Left ventricle myocardium inferior (tissue), 1 donor: ENCODE measurements around the gene FSHR. TPM values are rescaled to one million over a fixed set of nuclear protein-coding genes. Genes with fewer than 3 reads are reported as not detected.

Source experiments
- DNase-seq: peaks from one replicate; pipeline ENCODE4 v3.0.0-alpha.2; 2020
- H3K27ac ChIP-seq: fragments of 200-600 bp; replicated peaks from 2 replicates; pipeline ENCODE4 v1.8.0; 2021
- H3K27me3 ChIP-seq: fragments of 200-600 bp; 2 replicates; pipeline ENCODE4 v1.8.0; 2021; ENCODE audit warnings: low read depth
- H3K36me3 ChIP-seq: fragments of 200-600 bp; 2 replicates; pipeline ENCODE4 v1.8.0; 2021
- H3K4me1 ChIP-seq: fragments of 200-600 bp; 2 replicates; pipeline ENCODE4 v1.8.0; 2021
- H3K4me3 ChIP-seq: fragments of 200-600 bp; 2 replicates; pipeline ENCODE4 v1.8.0; 2021; ENCODE audit warnings: mild to moderate bottlenecking, moderate library complexity
- H3K9me3 ChIP-seq: fragments of 200-600 bp; replicated peaks from 2 replicates; pipeline ENCODE4 v1.8.0; 2021
- CTCF ChIP-seq: fragments of 200-600 bp; IDR thresholded peaks from 2 replicates; pipeline ENCODE4 v1.8.0; 2021; ENCODE audit warnings: antibody characterized with exemption, mild to moderate bottlenecking, borderline replicate concordance
- intact Hi-C: fragments of 100-400 bp; cut with micrococcal nuclease; formaldehyde crosslinking; loops from one replicate; pipeline ENCODE4 v1.11.0; 2022
- total RNA-seq: library from RNA; stranded (reverse); fragmentation: NEBNext Ultra II Directional; extraction: Animal tissue kit (Norgen Biotek cat#: 25700); gene quantifications from one replicate; pipeline ENCODE4 v1.2.1, GENCODE V29; 2021
- donor health status: DM: no; HTN: yes; CAD: no; lungs with severe emphysema.

The FSHR gene
- total RNA-seq, 1 donor from 2014 or later: not detected

GRCh38 chr2:49045083-49045482, 109.2 kb downstream of the FSHR start:
- Histone ChIP-seq H3K4me1 (peaks cover 6% of the 10 kb centered on the region), H3K27me3 (peaks cover 3% of the 10 kb centered on the region), H3K9me3 (no peaks in the 10 kb centered on the region), H3K4me3 (no peak overlapping the region), H3K36me3 (no peaks in the 10 kb centered on the region), H3K27ac (no peak overlapping the region)
- TF ChIP-seq CTCF: no peak
- no peak for DNase-seq
- intact Hi-C loops: no loop called here

- Histone ChIP-seq H3K9me3 (no peaks in the 10 kb centered on the region), H3K36me3 (no peaks in the 10 kb centered on the region), H3K27me3 (peaks cover 3% of the 10 kb centered on the region), H3K4me3 (no peak overlapping the region), H3K27ac (no peak overlapping the region), H3K4me1 (peaks cover 6% of the 10 kb centered on the region)
- DNase-seq: no peak
- TF ChIP-seq CTCF: peak; percentile 55
- intact Hi-C loops: no loop called here
Observed at GRCh38 chr2:49044350-49045079, 109.8 kb downstream of the FSHR start.

DNA sequence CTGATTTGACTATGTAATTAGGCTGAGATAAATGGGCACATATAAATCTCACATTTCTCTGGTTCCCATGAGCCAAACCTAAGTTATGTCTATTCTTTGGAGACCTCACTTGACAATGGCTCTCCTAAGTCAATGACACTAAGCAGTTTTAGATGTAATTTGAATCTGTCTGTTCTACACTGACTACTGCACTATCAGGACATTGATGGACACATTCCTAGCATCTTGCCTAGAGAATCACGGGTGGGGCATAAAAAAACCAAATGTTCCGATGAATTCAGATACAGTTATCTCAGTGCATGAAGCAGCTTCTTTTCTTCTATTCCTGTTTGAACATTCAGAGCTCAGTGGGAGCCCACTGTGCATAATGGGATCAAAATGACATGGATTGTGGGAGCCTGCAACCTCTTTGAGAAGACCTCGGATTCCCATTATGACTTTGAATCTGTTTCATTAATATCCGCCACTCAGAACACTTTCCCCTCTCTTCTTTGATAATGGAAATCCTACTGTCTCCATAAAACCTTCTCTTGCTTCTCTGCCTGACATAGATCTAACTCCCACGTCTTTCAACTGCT, 110.8 kb downstream of the FSHR start:
- Histone ChIP-seq H3K27me3 (no peaks in the 10 kb centered on the region), H3K4me1 (peaks cover 6% of the 10 kb centered on the region), H3K9me3 (no peaks in the 10 kb centered on the region), H3K36me3 (no peaks in the 10 kb centered on the region), H3K4me3 (no peak overlapping the region), H3K27ac (no peak overlapping the region)
- intact Hi-C loops: no loop called here
- no peak for TF ChIP-seq CTCF
- no peak for DNase-seq

GRCh38 chr2:49042488-49042887, 111.8 kb downstream of the FSHR start:
- Histone ChIP-seq H3K4me3 (no peak overlapping the region), H3K4me1 (peaks cover 6% of the 10 kb centered on the region), H3K27me3 (no peaks in the 10 kb centered on the region), H3K27ac (no peak overlapping the region), H3K9me3 (no peaks in the 10 kb centered on the region), H3K36me3 (no peaks in the 10 kb centered on the region)
- TF ChIP-seq CTCF: no peak
- DNase-seq: no peak
- intact Hi-C loops: no loop called here

DNA sequence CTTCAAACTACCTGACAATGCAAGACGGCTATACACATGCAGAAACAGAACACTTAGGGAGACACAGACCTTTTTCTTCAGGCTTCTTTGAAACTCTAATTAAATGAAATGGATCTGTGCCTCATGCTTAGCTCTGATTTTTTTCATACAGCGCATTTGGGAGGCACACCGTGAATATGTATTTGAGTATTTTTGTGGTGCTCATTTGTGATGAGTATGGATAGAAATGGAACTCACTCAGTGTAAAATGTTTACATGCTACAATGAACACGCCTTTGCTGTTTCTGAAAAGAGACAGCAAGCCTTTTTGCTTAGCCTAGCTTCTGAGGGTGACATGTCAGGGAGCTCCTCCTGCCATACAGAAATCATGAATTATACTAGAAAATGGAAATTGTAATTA, 113.3 kb downstream of the FSHR start:
- no peak for TF ChIP-seq CTCF
- intact Hi-C loops: no loop called here
- Histone ChIP-seq H3K4me3 (no peak overlapping the region), H3K36me3 (no peaks in the 10 kb centered on the region), H3K27me3 (no peaks in the 10 kb centered on the region), H3K9me3 (no peaks in the 10 kb centered on the region), H3K4me1 (peaks cover 6% of the 10 kb centered on the region), H3K27ac (no peak overlapping the region)
- DNase-seq: no peak
